HEK293 (cell line): ENCODE measurements around the gene PITPNC1.

Source experiments
- BCL11A ChIP-seq: fragments of 450-650 bp; formaldehyde crosslinking; IDR thresholded peaks from 2 replicates; pipeline ENCODE4 v1.5.1; 2016; ENCODE audit warnings: low read depth, missing biosample characterization, missing genetic modification characterization
- IKZF3 ChIP-seq: fragments of 450-650 bp; IDR thresholded peaks from 2 replicates; pipeline ENCODE4 v1.5.0; 2018; ENCODE audit warnings: missing biosample characterization, mild to moderate bottlenecking, missing genetic modification characterization, moderate library complexity
- MZF1 ChIP-seq: fragments of 450-650 bp; formaldehyde crosslinking; IDR thresholded peaks from 2 replicates; pipeline ENCODE4 v1.5.1; 2017; ENCODE audit warnings: missing biosample characterization, missing genetic modification characterization, borderline replicate concordance
- ZNF146 ChIP-seq: fragments of 450-650 bp; formaldehyde crosslinking; IDR thresholded peaks from 2 replicates; pipeline ENCODE4 v1.5.1; 2016; ENCODE audit warnings: missing biosample characterization, missing genetic modification characterization
- ZNF221 ChIP-seq: fragments of 450-650 bp; formaldehyde crosslinking; IDR thresholded peaks from 2 replicates; pipeline ENCODE4 v1.5.1; 2017; ENCODE audit warnings: missing biosample characterization, missing genetic modification characterization, borderline replicate concordance
- TF ChIP-seq, protein P1 (sequence below): fragments of 450-650 bp; formaldehyde crosslinking; IDR thresholded peaks from 2 replicates; pipeline ENCODE4 v1.5.1; 2016; ENCODE audit warnings: missing biosample characterization, missing genetic modification characterization

DNA sequence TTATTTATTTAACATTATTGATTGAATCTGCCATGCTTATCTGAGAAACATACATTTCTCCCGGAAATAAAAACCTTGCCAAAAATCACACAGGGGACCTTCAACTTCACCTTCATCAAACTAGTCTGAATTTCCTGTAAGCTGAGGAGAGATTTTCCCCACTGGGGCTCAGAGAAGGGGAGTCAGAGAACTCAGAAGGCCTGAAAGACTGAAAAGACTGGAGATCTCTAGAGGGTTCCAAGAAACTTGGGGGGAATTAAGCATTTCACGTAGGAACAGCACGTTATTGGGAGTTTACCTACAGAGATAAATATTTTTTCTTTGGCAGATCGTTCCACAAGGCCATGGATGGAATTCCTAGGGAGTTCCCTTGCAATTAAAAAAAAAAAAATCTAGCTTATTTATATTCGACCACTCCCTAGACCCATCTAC is 340.1 kb downstream of the PITPNC1 start:
- TF ChIP-seq, protein P1, sequence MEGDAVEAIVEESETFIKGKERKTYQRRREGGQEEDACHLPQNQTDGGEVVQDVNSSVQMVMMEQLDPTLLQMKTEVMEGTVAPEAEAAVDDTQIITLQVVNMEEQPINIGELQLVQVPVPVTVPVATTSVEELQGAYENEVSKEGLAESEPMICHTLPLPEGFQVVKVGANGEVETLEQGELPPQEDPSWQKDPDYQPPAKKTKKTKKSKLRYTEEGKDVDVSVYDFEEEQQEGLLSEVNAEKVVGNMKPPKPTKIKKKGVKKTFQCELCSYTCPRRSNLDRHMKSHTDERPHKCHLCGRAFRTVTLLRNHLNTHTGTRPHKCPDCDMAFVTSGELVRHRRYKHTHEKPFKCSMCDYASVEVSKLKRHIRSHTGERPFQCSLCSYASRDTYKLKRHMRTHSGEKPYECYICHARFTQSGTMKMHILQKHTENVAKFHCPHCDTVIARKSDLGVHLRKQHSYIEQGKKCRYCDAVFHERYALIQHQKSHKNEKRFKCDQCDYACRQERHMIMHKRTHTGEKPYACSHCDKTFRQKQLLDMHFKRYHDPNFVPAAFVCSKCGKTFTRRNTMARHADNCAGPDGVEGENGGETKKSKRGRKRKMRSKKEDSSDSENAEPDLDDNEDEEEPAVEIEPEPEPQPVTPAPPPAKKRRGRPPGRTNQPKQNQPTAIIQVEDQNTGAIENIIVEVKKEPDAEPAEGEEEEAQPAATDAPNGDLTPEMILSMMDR (tag by site-specific recombination), result no peak
- TF ChIP-seq ZNF221 (tag by site-specific recombination), result no peak
- no peak for TF ChIP-seq MZF1 (tag by site-specific recombination)
- no peak for TF ChIP-seq IKZF3 (tag by site-specific recombination)
- no peak for TF ChIP-seq BCL11A (tag by site-specific recombination)
- no peak for TF ChIP-seq ZNF146 (tag by site-specific recombination)
